Natural killer cell (primary cell): ENCODE results near the gene VAV3. TPM values are rescaled to one million over a fixed set of nuclear protein-coding genes. Genes with fewer than 3 reads are reported as not detected.
"Not testable (repeated sequence)": the region's sequence is repeated elsewhere in the genome, so short reads cannot be mapped to it uniquely, and the experiment has no call there.

Experiments used
- ATAC-seq, 3 donors: fragments of 150-1000 bp in 2 of 3; fragments of 200-7000 bp in 1 of 3; cut with Tn5 transposase; 1 replicate in 1 of 3; 2 replicates in 2 of 3; pipeline ENCODE4 v1.10.0; 2021; ENCODE audit warnings: mild to moderate bottlenecking in 2 of 3, moderate library complexity in 2 of 3
- DNase-seq, 2 donors: peaks; one replicate each; pipeline versions ENCODE4 v3.0.0 to v3.0.0-alpha.2; 2013 to 2021; ENCODE audit warnings: mixed read lengths in 1 of 2
- H3K27ac ChIP-seq: one replicate; pipeline ENCODE4 v1.5.1; 2013; ENCODE audit warnings: mild to moderate bottlenecking, low read length
- H3K27me3 ChIP-seq: one replicate; pipeline ENCODE4 v1.6.1; 2013; ENCODE audit warnings: low read length; ENCODE audit not compliant: control insufficient read depth, insufficient read depth
- H3K36me3 ChIP-seq: one replicate; pipeline ENCODE4 v1.6.1; 2013; ENCODE audit warnings: low read length; ENCODE audit not compliant: control insufficient read depth, insufficient read depth
- H3K4me1 ChIP-seq: one replicate; pipeline ENCODE4 v1.6.1; 2013; ENCODE audit warnings: low read length; ENCODE audit not compliant: control insufficient read depth, insufficient read depth
- H3K4me3 ChIP-seq: one replicate; pipeline ENCODE4 v1.5.1; 2013; ENCODE audit warnings: low read length
- H3K9me3 ChIP-seq: one replicate; pipeline ENCODE4 v1.6.1; 2013; ENCODE audit warnings: low read length; ENCODE audit not compliant: control insufficient read depth, insufficient read depth
- H3K27ac Mint-ChIP-seq, 2 donors: one replicate each; pipeline ENCODE4 v1.8.0; 2022; ENCODE audit warnings: mild to moderate bottlenecking in 2 of 2, mixed read lengths in 2 of 2, moderate library complexity in 1 of 2
- H3K27me3 Mint-ChIP-seq, 2 donors: one replicate each; pipeline ENCODE4 v1.8.0; 2022; ENCODE audit warnings: low read depth in 2 of 2, mixed read lengths in 2 of 2
- H3K36me3 Mint-ChIP-seq: one replicate; pipeline ENCODE4 v1.8.0; 2022; ENCODE audit warnings: mixed read lengths
- H3K4me1 Mint-ChIP-seq, 2 donors: one replicate each; pipeline ENCODE4 v1.8.0; 2022; ENCODE audit warnings: mixed read lengths in 2 of 2
- H3K4me3 Mint-ChIP-seq: one replicate; pipeline ENCODE4 v1.8.0; 2022; ENCODE audit warnings: mild to moderate bottlenecking, moderate library complexity, mixed read lengths
- H3K9me3 Mint-ChIP-seq, 2 donors: one replicate each; pipeline ENCODE4 v1.8.0; 2022; ENCODE audit warnings: mixed read lengths in 2 of 2
- CTCF ChIP-seq: fragments of 200-600 bp; IDR thresholded peaks from one replicate; pipeline ENCODE4 v1.8.0; 2022; ENCODE audit warnings: antibody characterized with exemption
- WGBS: methylation state at CpG from one replicate; pipeline ENCODE4 v1.1.7; 2013; ENCODE audit warnings: missing lambda C conversion rate; ENCODE audit not compliant: insufficient coverage; 5-methylcytosine and 5-hydroxymethylcytosine counted together
- intact Hi-C: fragments of 100-400 bp; cut with micrococcal nuclease; formaldehyde crosslinking; loops from one replicate; pipeline ENCODE4 v1.14.2; 2022
- total RNA-seq, 4 donors: library from RNA; stranded (reverse); fragments of 120-200 nt in 1 of 4; gene quantifications; one replicate each; pipeline versions ENCODE4 v1.2.3 to v1.2.4, GENCODE V29; 2013 to 2022

Gene VAV3
- total RNA-seq, 3 donors from 2014 or later (not counting 1 experiment from before 2014, with no cell fraction given) = 95.8 to 101 (median 96.6) TPM

- DNase-seq = no peak
- Histone ChIP-seq H3K27ac (no peak overlapping the region), H3K9me3 (no peaks in the 10 kb centered on the region), H3K36me3 (peaks cover 33% of the 10 kb centered on the region), H3K4me1 (no peaks in the 10 kb centered on the region), H3K27me3 (no peaks in the 10 kb centered on the region), H3K4me3 (no peak overlapping the region)
- no peaks in the 10 kb centered on the region for H3K27me3 Mint-ChIP-seq
- H3K4me1 Mint-ChIP-seq = peaks cover 25 to 39% of the 10 kb centered on the region in 2 donors
- H3K9me3 Mint-ChIP-seq = no peaks in the 10 kb centered on the region
- H3K36me3 Mint-ChIP-seq = peaks cover 6% of the 10 kb centered on the region
- intact Hi-C loops = no loop called here
- H3K4me3 Mint-ChIP-seq = no peak overlapping the region
- no peak for ATAC-seq
- 100% methylated on average over 1 of the region's 2 CpGs for WGBS
- TF ChIP-seq CTCF = no peak
- H3K27ac Mint-ChIP-seq = no peak overlapping the region
These were observed 238.1 kb downstream of the VAV3 start for GRCh38 chr1:107726860-107727259.

GRCh38 chr1:107724648-107725047 is 240.3 kb downstream of the VAV3 start:
- no peak for ATAC-seq
- Histone ChIP-seq H3K27ac (no peak overlapping the region), H3K9me3 (no peaks in the 10 kb centered on the region), H3K36me3 (peaks cover 31% of the 10 kb centered on the region), H3K4me3 (no peak overlapping the region), H3K4me1 (no peaks in the 10 kb centered on the region), H3K27me3 (no peaks in the 10 kb centered on the region)
- intact Hi-C loops = no loop called here
- peaks cover 31 to 52% of the 10 kb centered on the region in 2 donors for H3K4me1 Mint-ChIP-seq
- no peaks in the 10 kb centered on the region for H3K9me3 Mint-ChIP-seq
- no peaks in the 10 kb centered on the region for H3K27me3 Mint-ChIP-seq
- WGBS = 92% methylated on average over 1 of the region's 1 CpG
- no peak for TF ChIP-seq CTCF
- peaks cover 6% of the 10 kb centered on the region for H3K36me3 Mint-ChIP-seq
- DNase-seq = no peak
- no peak overlapping the region for H3K4me3 Mint-ChIP-seq
- H3K27ac Mint-ChIP-seq = peak overlapping the region; percentile 39 to 41

GRCh38 chr1:107720210-107720609 is 244.8 kb downstream of the VAV3 start:
- Mint-ChIP-seq H3K27ac (peak overlapping the region in 1 of 2 donors; percentile 25), H3K4me1 (peaks cover 49 to 61% of the 10 kb centered on the region in 2 donors)
- H3K4me3 Mint-ChIP-seq, intact Hi-C loops, H3K27me3 Mint-ChIP-seq, H3K9me3 Mint-ChIP-seq, H3K9me3 ChIP-seq, H3K4me1 ChIP-seq, H3K27me3 ChIP-seq, H3K27ac ChIP-seq, H3K36me3 Mint-ChIP-seq, H3K4me3 ChIP-seq, ATAC-seq, DNase-seq: not testable (repeated sequence)
- 83% methylated on average over 4 of the region's 4 CpGs for WGBS
- H3K36me3 ChIP-seq = peaks cover 14% of the 10 kb centered on the region

GRCh38 chr1:107710005-107710404 is 255.0 kb downstream of the VAV3 start:
- no peak for ATAC-seq
- Histone ChIP-seq H3K4me3 (no peak overlapping the region), H3K27me3 (no peaks in the 10 kb centered on the region), H3K4me1 (no peaks in the 10 kb centered on the region), H3K9me3 (no peaks in the 10 kb centered on the region), H3K36me3 (peaks cover under 1% of the 10 kb centered on the region), H3K27ac (no peak overlapping the region)
- Mint-ChIP-seq H3K4me1 (peaks cover 6 to 22% of the 10 kb centered on the region in 2 donors), H3K9me3 (no peaks in the 10 kb centered on the region), H3K27ac (no peak overlapping the region), H3K4me3 (no peak overlapping the region), H3K36me3 (no peaks in the 10 kb centered on the region), H3K27me3 (no peaks in the 10 kb centered on the region)
- intact Hi-C loops = no loop called here
- no peak for DNase-seq
- TF ChIP-seq CTCF = no peak
